HG02970 (cell line): Measurements from ENCODE around the gene ZBTB11.
"Not testable (repeated sequence)": the region's sequence is repeated elsewhere in the genome, so short reads cannot be mapped to it uniquely, and the experiment has no call there.

ENCODE experiments used
- ATAC-seq: cut with Tn5 transposase; IDR thresholded peaks from one replicate; pipeline ENCODE4 v1.9.1; 2021; ENCODE audit warnings: mild to moderate bottlenecking, moderate library complexity, moderate number of reproducible peaks; ENCODE audit not compliant: unreplicated experiment, low FRiP score

The ZBTB11 gene, protein sequence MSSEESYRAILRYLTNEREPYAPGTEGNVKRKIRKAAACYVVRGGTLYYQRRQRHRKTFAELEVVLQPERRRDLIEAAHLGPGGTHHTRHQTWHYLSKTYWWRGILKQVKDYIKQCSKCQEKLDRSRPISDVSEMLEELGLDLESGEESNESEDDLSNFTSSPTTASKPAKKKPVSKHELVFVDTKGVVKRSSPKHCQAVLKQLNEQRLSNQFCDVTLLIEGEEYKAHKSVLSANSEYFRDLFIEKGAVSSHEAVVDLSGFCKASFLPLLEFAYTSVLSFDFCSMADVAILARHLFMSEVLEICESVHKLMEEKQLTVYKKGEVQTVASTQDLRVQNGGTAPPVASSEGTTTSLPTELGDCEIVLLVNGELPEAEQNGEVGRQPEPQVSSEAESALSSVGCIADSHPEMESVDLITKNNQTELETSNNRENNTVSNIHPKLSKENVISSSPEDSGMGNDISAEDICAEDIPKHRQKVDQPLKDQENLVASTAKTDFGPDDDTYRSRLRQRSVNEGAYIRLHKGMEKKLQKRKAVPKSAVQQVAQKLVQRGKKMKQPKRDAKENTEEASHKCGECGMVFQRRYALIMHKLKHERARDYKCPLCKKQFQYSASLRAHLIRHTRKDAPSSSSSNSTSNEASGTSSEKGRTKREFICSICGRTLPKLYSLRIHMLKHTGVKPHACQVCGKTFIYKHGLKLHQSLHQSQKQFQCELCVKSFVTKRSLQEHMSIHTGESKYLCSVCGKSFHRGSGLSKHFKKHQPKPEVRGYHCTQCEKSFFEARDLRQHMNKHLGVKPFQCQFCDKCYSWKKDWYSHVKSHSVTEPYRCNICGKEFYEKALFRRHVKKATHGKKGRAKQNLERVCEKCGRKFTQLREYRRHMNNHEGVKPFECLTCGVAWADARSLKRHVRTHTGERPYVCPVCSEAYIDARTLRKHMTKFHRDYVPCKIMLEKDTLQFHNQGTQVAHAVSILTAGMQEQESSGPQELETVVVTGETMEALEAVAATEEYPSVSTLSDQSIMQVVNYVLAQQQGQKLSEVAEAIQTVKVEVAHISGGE

GRCh38 chr3:101676765-101677435 lies at the start of gene ZBTB11:
ZBTB11 (minus strand) TSS chr3:101677132; CDS start chr3:101676914, 218 bp downstream.
- ATAC-seq, result peak; percentile 74

GRCh38 chr3:101725890-101726275 lies 49.0 kb upstream of the ZBTB11 start:
- ATAC-seq, result no peak

GRCh38 chr3:101725194-101725889 lies 48.4 kb upstream of the ZBTB11 start:
- ATAC-seq, result peak; percentile 13

GRCh38 chr3:101724329-101725193 lies 47.6 kb upstream of the ZBTB11 start, which contains the start of gene CEP97:
CEP97 (plus strand) TSS chr3:101724614; CDS start chr3:101724677, 63 bp downstream.
- peak; percentile 95 for ATAC-seq

- peak; percentile 30 for ATAC-seq
Measured at GRCh38 chr3:101722394-101723173, 45.7 kb upstream of the ZBTB11 start.

- ATAC-seq, result no peak
Measured at GRCh38 chr3:101720851-101721840, 44.2 kb upstream of the ZBTB11 start.

GRCh38 chr3:101719604-101720185 lies 42.8 kb upstream of the ZBTB11 start:
- no peak for ATAC-seq

DNA sequence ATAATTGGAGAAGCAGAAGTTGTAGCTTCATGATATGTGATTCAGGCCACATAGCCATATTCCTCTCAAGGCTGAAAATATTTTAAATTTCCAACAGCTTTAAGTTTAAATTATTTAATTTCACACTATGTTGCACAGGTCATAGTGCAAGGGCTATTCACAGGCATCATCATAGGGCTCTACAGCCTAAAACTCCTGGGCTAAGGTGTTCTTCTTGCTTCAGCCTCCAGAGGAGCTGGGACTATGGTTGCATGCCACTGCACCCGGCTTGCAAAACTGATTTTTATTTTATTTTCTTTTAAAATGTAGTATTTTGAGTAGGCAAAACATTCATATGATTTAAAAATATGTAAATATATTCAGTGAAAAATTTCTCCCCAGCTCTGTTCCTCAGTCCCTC lies 41.5 kb upstream of the ZBTB11 start:
- ATAC-seq, result no peak

- ATAC-seq, result no peak
Measured at GRCh38 chr3:101709126-101709525, 32.2 kb upstream of the ZBTB11 start.

GRCh38 chr3:101704639-101705038 lies 27.7 kb upstream of the ZBTB11 start:
- ATAC-seq, result not testable (repeated sequence)

GRCh38 chr3:101703169-101703568 lies 26.2 kb upstream of the ZBTB11 start:
- no peak for ATAC-seq

DNA sequence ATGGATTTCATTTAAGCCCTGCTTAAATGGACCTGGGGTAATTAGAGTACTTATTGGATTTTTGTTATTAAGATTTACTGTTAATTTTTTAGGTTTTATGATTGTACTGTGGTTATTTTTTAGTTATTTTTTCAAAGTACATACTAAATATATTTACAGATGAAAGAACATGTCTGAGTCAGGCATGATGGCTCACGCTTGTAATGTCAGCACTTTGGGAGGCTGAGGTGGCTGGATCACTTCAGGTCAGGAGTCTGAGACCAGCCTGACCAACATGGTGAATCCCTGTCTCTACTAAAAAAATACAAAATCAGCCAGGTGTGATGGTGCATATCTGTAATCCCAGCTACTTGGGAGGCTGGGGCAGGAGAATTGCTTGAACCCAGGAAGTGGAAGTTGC lies 25.8 kb upstream of the ZBTB11 start:
- ATAC-seq, result no peak

DNA sequence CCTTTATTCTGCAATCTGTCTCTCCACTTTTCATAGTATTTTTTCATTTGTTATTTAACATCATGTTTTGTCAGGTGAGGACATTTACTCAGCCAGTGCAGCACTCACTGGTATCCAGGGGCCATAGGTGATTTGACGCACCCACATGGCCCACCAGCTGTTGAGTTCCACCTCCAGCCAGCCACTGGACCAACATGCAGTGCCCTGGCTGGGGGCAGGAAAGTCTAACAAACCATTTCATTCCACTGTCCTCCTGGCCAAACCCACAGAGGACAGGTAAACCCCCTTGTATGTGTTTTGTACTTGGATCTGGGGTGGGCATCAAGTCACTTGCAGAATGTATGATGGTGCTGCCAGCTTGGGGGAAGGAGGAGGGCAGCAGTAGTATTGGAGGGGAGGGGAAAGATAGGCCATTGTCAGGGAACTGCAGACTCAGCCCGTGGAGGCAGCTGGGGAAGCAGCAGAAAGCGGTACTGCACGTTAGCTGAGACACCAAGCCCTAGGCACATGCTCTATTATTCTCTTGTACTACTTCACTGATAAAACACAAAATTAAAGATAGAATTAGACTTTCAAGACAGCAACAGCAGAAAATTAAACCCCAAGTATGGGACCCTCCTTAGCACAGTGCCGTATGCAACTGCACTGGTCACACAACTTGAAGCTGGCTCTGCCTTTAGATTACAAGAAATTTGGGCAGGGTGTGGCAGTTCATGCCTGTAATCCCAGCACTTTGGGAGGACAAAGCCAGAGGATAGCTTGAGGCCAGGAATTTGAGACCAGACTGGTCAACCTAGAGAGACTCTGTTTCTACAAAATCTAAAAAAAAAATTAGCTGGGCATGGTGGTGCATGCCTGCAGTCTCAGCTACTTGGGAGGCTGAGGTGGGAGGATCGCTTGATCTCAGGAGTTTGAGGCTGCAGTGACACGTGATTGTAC lies 25.0 kb upstream of the ZBTB11 start:
- ATAC-seq, result no peak

DNA sequence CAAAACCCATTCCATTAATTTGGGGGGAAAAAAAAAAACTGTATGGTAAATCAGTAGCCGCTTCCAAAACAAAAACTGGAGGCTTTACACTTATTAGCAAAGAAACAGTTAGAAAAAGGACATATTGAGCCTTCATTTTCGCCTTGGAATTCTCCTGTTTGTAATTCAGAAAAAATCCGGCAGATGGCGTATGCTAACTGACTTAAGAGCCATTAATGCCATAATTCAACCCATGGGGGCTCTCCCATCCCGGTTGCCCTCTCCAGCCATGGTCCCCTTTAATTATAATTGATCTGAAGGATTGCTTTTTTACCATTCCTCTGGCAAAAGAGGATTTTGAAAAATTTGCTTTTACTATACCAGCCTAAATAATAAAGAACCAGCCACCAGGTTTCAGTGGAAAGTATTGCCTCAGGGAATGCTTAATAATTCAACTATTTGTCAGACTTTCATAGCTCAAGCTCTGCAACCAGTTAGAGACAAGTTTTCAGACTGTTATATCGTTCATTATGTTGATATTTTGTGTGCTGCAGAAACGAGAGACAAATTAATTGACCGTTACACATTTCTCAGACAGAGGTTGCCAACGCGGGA lies 18.9 kb upstream of the ZBTB11 start:
- ATAC-seq, result no peak

GRCh38 chr3:101694836-101695235 lies 17.9 kb upstream of the ZBTB11 start:
- ATAC-seq, result not testable (repeated sequence)
